Astrocyte of the cerebellum (primary cell): ENCODE results near the gene IGSF9.

Experiments used
- DNase-seq: peaks from one replicate; pipeline ENCODE4 v3.0.0-alpha.2; 2011; ENCODE audit warnings: low read depth
- H3K4me3 ChIP-seq: 2 replicates; pipeline ENCODE4 v1.5.1; 2011; ENCODE audit warnings: mild to moderate bottlenecking, low read depth, low read length, moderate library complexity
- CTCF ChIP-seq: IDR thresholded peaks from 2 replicates; pipeline ENCODE4 v1.5.1; 2012; ENCODE audit warnings: low read length, low read depth, moderate library complexity, mild to moderate bottlenecking; ENCODE audit errors: missing control alignments
- in situ Hi-C: cut with HindIII; loops from 2 replicates; pipeline ENCODE4 v1.10.0; 2017; ENCODE audit warnings: low sequenced_read_pairs

Gene IGSF9

GRCh38 chr1:159935719-159936272 lies 9.6 kb downstream of the IGSF9 start:
- in situ Hi-C loops: no loop called here
- no peak for DNase-seq
- no peak for TF ChIP-seq CTCF

GRCh38 chr1:159935305-159935704 lies 10.1 kb downstream of the IGSF9 start:
- TF ChIP-seq CTCF: no peak
- no peak overlapping the region for H3K4me3 ChIP-seq
- in situ Hi-C loops: no loop called here
- no peak for DNase-seq

More at GRCh38 chr1:159935719-159936272, 9.6 kb downstream of the IGSF9 start:
- no peak overlapping the region for H3K4me3 ChIP-seq

- no peak for TF ChIP-seq CTCF
- in situ Hi-C loops: no loop called here
- H3K4me3 ChIP-seq: no peak overlapping the region
- DNase-seq: no peak
These were observed 11.0 kb downstream of the IGSF9 start for GRCh38 chr1:159934136-159935039.

- no peak for DNase-seq
- no peak overlapping the region for H3K4me3 ChIP-seq
- in situ Hi-C loops: no loop called here
- no peak for TF ChIP-seq CTCF
These were observed 12.1 kb downstream of the IGSF9 start for GRCh38 chr1:159933347-159933746.

- no peak for DNase-seq
- H3K4me3 ChIP-seq: no peak overlapping the region
- in situ Hi-C loops: no loop called here
- TF ChIP-seq CTCF: no peak
These were observed 12.8 kb downstream of the IGSF9 start for GRCh38 chr1:159932296-159933285.

- no peak for DNase-seq
- no peak for TF ChIP-seq CTCF
- no peak overlapping the region for H3K4me3 ChIP-seq
- in situ Hi-C loops: no loop called here
These were observed 13.6 kb downstream of the IGSF9 start for GRCh38 chr1:159931795-159932173.
